A549 (cell line): ENCODE data around the gene UBE2G2. TPM values are rescaled to one million over a fixed set of nuclear protein-coding genes. Genes with fewer than 3 reads are reported as not detected.
A peak's percentile ranks its signal among the peaks of the same experiment; 100 is the strongest.

Experiments
- ATAC-seq, 2 experiments: fragments of 200-7000 bp in 1 of 2; fragments of >200 bp in 1 of 2; cut with Nextera tagmentation in 1 of 2; cut with Tn5 transposase in 1 of 2; 3 replicates each; pipeline versions ENCODE4 v1.8.0 to v1.9.1; 2018 to 2020; ENCODE audit warnings: mild to moderate bottlenecking in 1 of 2, moderate library complexity in 1 of 2
- CTCF ChIA-PET: fragments of 300-600 bp; sonication (Branson Sonifier 250); formaldehyde crosslinking; extraction: SDS; loops from one replicate; lab custom pipeline; 2021; ENCODE audit warnings: antibody characterized with exemption, inconsistent platforms; lab: Yijun Ruan, JAX
- POLR2A ChIA-PET: fragments of 350-600 bp; formaldehyde crosslinking; extraction: SDS; loops from one replicate; lab custom pipeline; 2021; ENCODE audit warnings: antibody characterized with exemption, inconsistent platforms; lab: Yijun Ruan, JAX
- DNase-seq, 2 experiments: peaks; one replicate each; pipeline versions ENCODE4 v3.0.0 to v3.0.0-alpha.2; 2011 to 2016; ENCODE audit warnings: low read depth in 1 of 2, low spot score in 1 of 2
- FAIRE-seq: peaks from 2 replicates; lab custom pipeline; 2011; peaks lifted over from hg19 to GRCh38; lab: Jason Lieb, UNC
- H3K27ac ChIP-seq, 2 experiments: fragments of >200 bp; sonication (Bioruptor Twin); formaldehyde crosslinking; 3 replicates each; pipeline ENCODE4 v1.5.1; 2016 to 2017
- H3K4me1 ChIP-seq: fragments of >200 bp; sonication (Bioruptor Twin); formaldehyde crosslinking; 3 replicates; pipeline ENCODE4 v1.6.1; 2016
- H3K4me2 ChIP-seq: fragments of >200 bp; sonication (Bioruptor Twin); formaldehyde crosslinking; 3 replicates; pipeline ENCODE4 v1.6.1; 2016
- H3K4me3 ChIP-seq: fragments of >200 bp; sonication (Bioruptor Twin); formaldehyde crosslinking; 3 replicates; pipeline ENCODE4 v1.5.1; 2016
- H3K9me3 ChIP-seq: fragments of >200 bp; sonication (Bioruptor Twin); formaldehyde crosslinking; 3 replicates; pipeline ENCODE4 v1.6.1; 2016
- CTCF ChIP-seq: fragments of >200 bp; sonication (Bioruptor Twin); formaldehyde crosslinking; IDR thresholded peaks from 3 replicates; pipeline ENCODE4 v1.5.1; 2016
- EHMT2 ChIP-seq: fragments of 200-600 bp; sonication (generic); IDR thresholded peaks from 2 replicates; pipeline ENCODE4 v1.6.1; 2016; ENCODE audit warnings: antibody characterized with exemption, low read depth, mild to moderate bottlenecking, moderate library complexity
- ELK1 ChIP-seq: fragments of 150-350 bp; IDR thresholded peaks from 2 replicates; pipeline ENCODE4 v1.6.1; 2014; ENCODE audit warnings: low read depth, mild to moderate bottlenecking, low read length
- ESRRA ChIP-seq: fragments of 150-350 bp; IDR thresholded peaks from 2 replicates; pipeline ENCODE4 v1.6.1; 2014; ENCODE audit warnings: mild to moderate bottlenecking, low read length, borderline replicate concordance
- FOSL2 ChIP-seq, 2 experiments: fragments of 450-650 bp in 1 of 2; fragments of >200 bp in 1 of 2; sonication (Bioruptor Twin) in 1 of 2; formaldehyde crosslinking; IDR thresholded peaks; 2 replicates each; pipeline versions ENCODE4 v1.5.0 to v1.6.1; 2016 to 2020; ENCODE audit warnings: mild to moderate bottlenecking in 1 of 2, moderate library complexity in 1 of 2
- HOXA7 ChIP-seq: fragments of 250-450 bp; sonication (Bioruptor Pico); IDR thresholded peaks from 2 replicates; pipeline ENCODE4 v1.5.0; 2020; ENCODE audit warnings: mild to moderate bottlenecking, moderate library complexity
- HOXB13 ChIP-seq: fragments of 250-450 bp; sonication (Bioruptor Pico); IDR thresholded peaks from 2 replicates; pipeline ENCODE4 v1.5.0; 2020; ENCODE audit warnings: low read depth, mild to moderate bottlenecking, moderate library complexity
- MAFK ChIP-seq: fragments of 450-650 bp; IDR thresholded peaks from 2 replicates; pipeline ENCODE4 v1.6.1; 2014; ENCODE audit not compliant: partially characterized antibody
- MAX ChIP-seq: IDR thresholded peaks from 2 replicates; pipeline ENCODE4 v1.6.1; 2012
- NPAS2 ChIP-seq: fragments of 250-450 bp; sonication (Bioruptor Pico); IDR thresholded peaks from 2 replicates; pipeline ENCODE4 v1.8.0; 2022; ENCODE audit warnings: mild to moderate bottlenecking, moderate library complexity, borderline replicate concordance
- PBX3 ChIP-seq: IDR thresholded peaks from 2 replicates; pipeline ENCODE4 v1.6.1; 2012
- RAD21 ChIP-seq, 2 experiments: fragments of >200 bp in 1 of 2; sonication (Bioruptor Twin) in 1 of 2; formaldehyde crosslinking in 1 of 2; IDR thresholded peaks in 1 of 2; conservative IDR thresholded peaks in 1 of 2; 2 replicates in 1 of 2; 3 replicates in 1 of 2; pipeline ENCODE4 v1.6.1; 2012 to 2018; ENCODE audit warnings: inconsistent platforms in 1 of 2
- RFX5 ChIP-seq: fragments of 450-650 bp; IDR thresholded peaks from 2 replicates; pipeline ENCODE4 v1.7.1; 2014; ENCODE audit warnings: antibody characterized with exemption, mild to moderate bottlenecking, moderate library complexity
- SMC3 ChIP-seq: fragments of >200 bp; sonication (Bioruptor Twin); formaldehyde crosslinking; IDR thresholded peaks from 3 replicates; pipeline ENCODE4 v1.6.1; 2018; ENCODE audit warnings: inconsistent platforms
- WGBS: methylation state at CpG from one replicate; pipeline ENCODE4 v1.1.6; 2017; ENCODE audit errors: missing lambda C conversion rate; 5-methylcytosine and 5-hydroxymethylcytosine counted together
- polyA plus RNA-seq, 4 experiments: library from polyadenylated mRNA; depleted of rRNA in 3 of 4; stranded (reverse); fragments of >200 nt; fragmentation: RNase III in 1 of 4; extraction: RNeasy Plus Mini Kit Qiagen cat#74134 plus additional on column Dnase treatment in 1 of 4; gene quantifications; 2 replicates in 3 of 4; 3 replicates in 1 of 4; pipeline ENCODE4 v1.2.3, GENCODE V29; 2011 to 2017

UBE2G2 gene
- polyA plus RNA-seq, 2 of the 4 experiments (the other 2 are of a cell fraction), result 56.9 to 68.2 TPM

- Histone ChIP-seq H3K27ac (peak overlapping the region; percentile 86 to 98), H3K4me2 (peak overlapping the region; percentile 84), H3K4me3 (peak overlapping the region; percentile 91), H3K9me3 (no peaks in the 10 kb centered on the region), H3K4me1 (peaks cover 17% of the 10 kb centered on the region; the same call in 2 of the 3 replicates)
- POLR2A ChIA-PET, result interaction anchor here (1.0 to 2.1 kb wide), 6 partner anchors 9 to 125 kb away, joined by 4 to 9 read pairs (median 6); partner anchors contain the start of genes PTTG1IP and SUMO3
- CTCF ChIA-PET, result interaction anchor here (1.1 to 1.8 kb wide), 2 partner anchors 9 to 73 kb away, joined by 3 to 6 read pairs; no protein-coding TSS in a partner anchor
- TF ChIP-seq RAD21 (conservative IDR thresholded peaks at IDR 0.05 in 1 of 2, IDR thresholded peaks at IDR 0.05 in 1 of 2) (no peak), ESRRA (no peak), NPAS2 (CRISPR knock-in tag) (no peak), PBX3 (no peak), SMC3 (no peak), FOSL2 (IDR thresholded peaks at IDR 0.05) (no peak), FOSL2 (CRISPR knock-in tag; IDR thresholded peaks at IDR 0.05) (no peak), MAX (no peak), HOXB13 (CRISPR knock-in tag) (no peak), EHMT2 (no peak), ELK1 (no peak)
- DNase-seq, result peak in 1 of 2 experiments; percentile 12
- peak; percentile 44 to 58; a peak in 5 of 6 replicates for ATAC-seq
- FAIRE-seq, result no peak
- 46% methylated on average over 18 of the region's 32 CpGs for WGBS
Measured at GRCh38 chr21:44802396-44803153, 955 bp upstream of the UBE2G2 start.

- ATAC-seq, result peak; percentile 65 to 69; a peak in 5 of 6 replicates
- Histone ChIP-seq H3K4me1 (peaks cover 17% of the 10 kb centered on the region; the same call in 2 of the 3 replicates), H3K4me3 (peak overlapping the region; percentile 91), H3K27ac (peak overlapping the region; percentile 86 to 98), H3K4me2 (peak overlapping the region; percentile 84), H3K9me3 (no peaks in the 10 kb centered on the region)
- no peak for FAIRE-seq
- WGBS, result 1% methylated on average over 17 of the region's 17 CpGs
- TF ChIP-seq EHMT2 (no peak), CTCF (peak; percentile 24; the same call in 2 of the 3 replicates), RFX5 (no peak), MAFK (no peak), HOXA7 (CRISPR knock-in tag) (no peak), ELK1 (no peak)
- ChIA-PET CTCF (interaction anchor here (0.7 to 3.0 kb wide), 19 partner anchors 8 to 140 kb away, joined by 3 to 23 read pairs (median 5); partner anchors contain the start of gene SLX9), POLR2A (interaction anchor here (0.9 to 2.1 kb wide), 7 partner anchors 8 to 133 kb away, joined by 3 to 9 read pairs (median 5); partner anchors contain the start of genes PTTG1IP and SUMO3)
- peak; percentile 49 to 62 for DNase-seq
Measured at GRCh38 chr21:44800971-44801467, 601 bp downstream of the UBE2G2 start.
